ENCODE measurements around the gene BCL7B.
"Not testable (repeated sequence)": the region's sequence is repeated elsewhere in the genome, so short reads cannot be mapped to it uniquely, and the experiment has no call there.

BCL7B gene

DNA sequence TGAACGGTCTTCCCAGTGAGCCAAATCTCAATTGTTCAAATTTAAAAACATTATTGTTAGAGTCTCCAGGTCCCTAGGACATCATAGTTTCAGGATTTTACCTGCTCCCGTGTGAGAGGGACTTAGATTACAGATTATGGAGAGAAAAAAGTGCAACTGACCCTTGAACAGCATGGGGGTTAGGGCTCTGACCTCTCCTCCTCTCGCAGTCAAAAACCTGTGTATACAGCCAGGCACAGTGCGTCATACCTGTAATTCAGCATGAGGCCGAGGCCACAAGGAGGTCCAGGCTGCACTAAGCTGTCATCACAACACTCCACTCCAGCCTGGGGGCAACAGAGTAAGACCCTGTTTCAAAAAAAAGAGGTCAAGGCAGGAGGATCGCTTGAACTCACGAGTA lies 60.9 kb downstream of the BCL7B start:
- no peak for DNase-seq (ENCODE audit: low read depth, low spot score)

DNA sequence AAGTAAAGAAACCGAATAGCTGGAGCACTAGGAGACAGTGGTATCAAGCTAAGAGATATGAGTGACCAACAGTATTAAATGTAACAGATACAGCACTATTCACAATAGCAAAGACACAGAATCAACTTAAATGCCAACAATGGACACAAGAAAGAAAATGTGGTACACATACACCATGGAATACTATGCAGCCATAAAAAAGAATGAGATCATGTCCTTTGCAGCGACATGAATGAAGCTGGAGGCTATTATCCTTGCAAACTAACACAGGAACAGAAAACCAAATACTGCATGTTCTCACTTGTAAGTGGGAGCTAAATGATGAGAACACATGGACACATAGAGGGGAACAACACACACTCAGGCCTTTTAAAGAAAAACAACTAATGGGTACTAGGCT lies 62.0 kb downstream of the BCL7B start:
- DNase-seq (ENCODE audit: low read depth, low spot score): not testable (repeated sequence)

DNA sequence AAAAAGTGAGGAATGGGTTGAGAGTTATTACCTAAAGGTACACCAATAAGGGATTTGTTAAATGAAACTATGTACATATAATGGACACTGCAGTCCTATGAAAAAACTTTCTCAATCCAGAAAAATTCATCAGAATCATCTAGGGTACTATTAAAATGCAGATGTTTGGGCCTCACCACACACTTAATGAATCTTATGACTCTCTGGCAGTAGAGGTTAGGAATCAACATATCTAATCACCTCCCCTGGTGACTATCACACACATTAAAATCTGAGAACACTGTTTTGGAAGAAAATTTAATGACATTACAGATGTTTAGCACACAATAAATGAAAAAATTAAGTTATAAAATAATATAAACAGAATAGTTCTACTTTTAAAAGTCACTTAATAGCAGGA lies 67.5 kb downstream of the BCL7B start:
- DNase-seq (ENCODE audit: low read depth, low spot score): no peak

DNA sequence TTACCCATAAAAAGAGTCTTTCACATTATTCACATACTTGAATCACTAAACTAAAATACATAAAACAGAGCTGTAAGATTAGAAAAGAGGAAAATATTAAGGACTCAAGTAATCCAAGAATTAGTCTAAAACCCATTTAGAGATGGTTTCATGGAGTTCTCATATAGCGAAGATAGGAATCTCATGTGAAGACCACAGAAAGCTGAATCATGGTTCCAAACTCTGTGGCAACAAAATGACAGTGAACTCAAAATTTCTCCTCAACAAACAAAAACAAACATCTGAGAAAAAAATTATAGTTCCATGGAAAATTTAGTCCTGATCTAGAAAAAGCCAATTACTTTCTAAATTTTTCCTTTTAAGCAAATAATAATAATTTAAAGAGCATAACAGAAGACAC lies 70.0 kb downstream of the BCL7B start:
- DNase-seq (ENCODE audit: low read depth, low spot score): no peak

Data from brain pericyte (primary cell).